HG03460 (cell line): ENCODE measurements around the gene CEMIP.

ENCODE experiments used
- ATAC-seq: cut with Tn5 transposase; IDR thresholded peaks from one replicate; pipeline ENCODE4 v1.9.1; 2021; ENCODE audit not compliant: unreplicated experiment

CEMIP gene

DNA sequence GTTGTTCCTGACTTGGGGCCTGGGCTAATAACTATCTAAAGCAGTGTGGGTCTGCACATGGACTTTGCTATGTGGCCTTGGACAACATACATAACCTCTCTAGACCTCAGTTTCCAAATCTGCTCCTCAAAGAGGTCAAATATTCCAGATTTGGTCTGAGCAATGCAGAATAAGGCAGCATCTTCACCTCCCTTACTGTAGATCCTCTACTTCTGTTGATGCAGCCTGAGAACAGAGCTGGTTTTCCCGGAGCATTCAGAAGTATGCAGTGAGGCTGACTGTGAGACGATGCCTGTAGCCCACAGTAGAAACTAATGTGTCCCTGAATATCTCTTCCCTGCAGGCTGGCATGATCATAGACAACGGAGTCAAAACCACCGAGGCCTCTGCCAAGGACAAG, 145.1 kb downstream of the CEMIP start:
- no peak for ATAC-seq

DNA sequence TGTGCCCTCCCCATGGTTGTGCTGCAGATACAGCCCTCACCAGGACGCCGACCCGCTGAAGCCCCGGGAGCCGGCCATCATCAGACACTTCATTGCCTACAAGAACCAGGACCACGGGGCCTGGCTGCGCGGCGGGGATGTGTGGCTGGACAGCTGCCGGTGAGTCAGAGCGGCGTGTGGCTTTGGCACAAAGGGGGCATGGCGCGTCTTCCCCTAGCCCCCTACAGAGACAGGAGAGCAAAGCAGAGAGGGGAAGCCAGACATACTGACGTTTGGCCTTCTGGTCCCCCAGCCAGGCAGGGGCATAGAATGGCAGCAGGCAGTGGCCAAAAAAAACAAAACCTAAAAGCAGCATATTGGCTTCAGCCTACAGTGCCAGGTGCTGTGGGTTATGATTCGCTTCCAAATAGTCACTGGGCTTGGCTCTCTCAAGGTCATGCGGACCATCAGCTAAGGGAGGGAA, 146.5 kb downstream of the CEMIP start:
- ATAC-seq, result no peak

DNA sequence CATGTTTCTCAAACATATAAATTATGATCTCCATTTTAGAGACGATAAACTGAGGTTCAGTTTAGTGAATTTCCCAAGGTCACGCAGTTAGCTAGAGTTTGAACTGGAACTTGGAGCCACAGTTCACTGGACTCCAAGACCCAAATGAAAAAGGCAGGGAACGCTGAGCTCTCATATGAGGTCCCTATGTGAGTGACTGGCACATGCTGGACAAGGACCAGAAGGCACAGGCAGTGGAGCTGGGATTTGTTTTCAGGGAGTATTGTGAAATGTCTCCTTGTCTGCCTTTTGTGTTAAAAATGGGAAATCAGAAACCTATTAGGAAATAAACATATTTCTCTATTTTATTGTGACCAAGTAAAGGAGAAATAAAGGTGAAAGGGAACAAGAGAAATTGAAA, 147.0 kb downstream of the CEMIP start:
- ATAC-seq, result no peak

DNA sequence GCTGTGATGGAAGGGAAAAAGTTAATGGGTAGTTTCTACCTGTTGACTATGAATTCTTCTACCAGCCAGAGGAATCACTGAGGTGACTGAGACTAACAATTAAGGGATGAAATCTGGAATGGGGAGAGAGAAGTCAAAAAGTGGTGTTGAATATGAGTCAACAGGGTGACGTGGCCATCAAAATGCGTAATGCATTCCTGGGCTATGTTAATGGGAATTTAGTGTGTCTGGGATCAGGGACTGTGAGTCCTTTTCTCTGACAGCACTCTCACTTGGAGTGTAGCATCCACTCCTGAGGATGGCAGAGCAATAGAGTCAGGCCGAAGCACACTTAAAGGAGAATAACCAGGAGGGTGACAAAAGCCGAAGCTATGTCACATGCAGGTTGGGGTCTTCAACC, 150.1 kb downstream of the CEMIP start:
- ATAC-seq, result no peak

DNA sequence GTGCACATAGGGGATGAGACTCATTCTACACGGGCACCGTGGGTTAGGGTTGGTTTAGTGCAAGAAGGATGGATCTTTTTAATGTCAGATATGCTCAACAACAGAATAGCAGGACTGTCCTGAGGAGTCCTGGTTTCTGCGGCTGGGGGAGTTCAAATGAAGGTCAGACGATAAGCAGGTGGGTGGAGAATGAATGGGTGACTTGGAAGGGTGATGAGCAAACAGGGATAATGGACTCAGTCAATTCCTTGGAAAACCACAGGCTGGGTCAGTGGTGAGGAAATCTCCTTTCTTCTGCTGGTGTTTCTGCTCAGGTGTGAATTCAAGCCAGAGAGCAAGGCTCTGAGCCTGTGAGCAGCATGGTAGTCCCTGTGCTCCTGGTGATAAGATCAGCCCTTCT, 150.5 kb downstream of the CEMIP start:
- no peak for ATAC-seq

DNA sequence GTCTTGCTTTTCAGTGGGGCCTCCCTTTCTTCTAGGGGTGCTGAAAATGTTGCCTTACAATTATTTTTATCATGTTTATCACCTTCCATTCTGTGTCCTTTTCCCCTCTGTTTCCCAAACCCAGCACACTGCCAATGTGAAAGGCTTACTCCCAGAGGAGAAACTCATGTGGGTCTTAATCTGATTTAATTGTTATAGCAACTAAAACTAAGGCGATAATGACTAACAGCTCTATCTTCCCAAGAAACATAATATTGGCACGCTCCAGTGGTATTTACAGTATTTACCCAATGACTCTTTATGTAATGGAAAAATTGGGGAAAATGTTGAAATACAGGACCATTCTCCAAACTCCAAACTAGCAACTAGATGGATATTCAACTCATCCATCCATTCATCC, 152.0 kb downstream of the CEMIP start:
- ATAC-seq, result no peak

DNA sequence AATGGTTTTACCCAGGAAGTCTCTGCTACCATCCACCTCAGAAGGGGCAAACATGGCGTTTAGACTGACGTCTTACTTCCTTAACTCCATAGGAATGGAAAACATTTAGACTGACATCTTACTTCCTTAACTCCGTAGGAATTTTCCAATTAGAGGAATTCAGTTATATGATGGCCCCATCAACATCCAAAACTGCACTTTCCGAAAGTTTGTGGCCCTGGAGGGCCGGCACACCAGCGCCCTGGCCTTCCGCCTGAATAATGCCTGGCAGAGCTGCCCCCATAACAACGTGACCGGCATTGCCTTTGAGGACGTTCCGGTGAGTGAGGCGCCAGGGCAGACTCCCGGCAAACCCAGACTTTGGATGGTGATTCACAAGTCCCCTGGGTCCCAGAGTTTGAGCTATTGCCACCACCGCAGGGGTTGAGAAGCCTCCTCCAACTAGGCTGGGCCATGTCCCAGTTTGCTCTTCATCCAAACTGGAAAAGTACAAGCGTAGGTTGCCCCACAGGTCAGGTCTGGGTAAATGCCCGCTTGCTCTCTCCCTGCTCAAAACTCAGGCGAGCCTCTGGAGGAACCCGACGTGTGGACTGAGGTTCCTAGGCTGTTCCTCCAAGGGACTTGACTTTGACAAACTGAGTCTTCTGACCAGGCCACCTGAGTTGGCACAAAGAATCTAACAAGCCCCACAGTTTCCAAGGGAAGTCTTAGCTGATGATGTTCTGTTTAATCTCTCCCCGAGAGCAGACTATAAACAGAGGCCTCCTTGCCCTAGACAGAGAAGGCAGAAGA, 152.7 kb downstream of the CEMIP start:
- no peak for ATAC-seq

DNA sequence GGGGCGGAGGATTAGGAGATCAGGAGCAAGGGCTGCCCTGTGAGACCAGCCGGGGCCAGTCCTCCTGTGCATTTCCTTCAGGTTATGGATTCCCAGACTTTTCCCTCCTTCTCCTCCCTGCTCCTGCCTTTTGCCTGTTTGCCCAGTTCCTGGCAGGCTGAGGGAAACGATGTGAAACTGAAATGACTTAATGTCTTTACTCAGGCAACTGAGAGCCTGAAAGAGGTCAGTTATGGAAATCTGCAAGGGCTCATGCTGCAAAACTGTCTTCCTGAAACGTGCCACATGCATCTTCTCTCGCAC, 153.3 kb downstream of the CEMIP start:
- no peak for ATAC-seq

DNA sequence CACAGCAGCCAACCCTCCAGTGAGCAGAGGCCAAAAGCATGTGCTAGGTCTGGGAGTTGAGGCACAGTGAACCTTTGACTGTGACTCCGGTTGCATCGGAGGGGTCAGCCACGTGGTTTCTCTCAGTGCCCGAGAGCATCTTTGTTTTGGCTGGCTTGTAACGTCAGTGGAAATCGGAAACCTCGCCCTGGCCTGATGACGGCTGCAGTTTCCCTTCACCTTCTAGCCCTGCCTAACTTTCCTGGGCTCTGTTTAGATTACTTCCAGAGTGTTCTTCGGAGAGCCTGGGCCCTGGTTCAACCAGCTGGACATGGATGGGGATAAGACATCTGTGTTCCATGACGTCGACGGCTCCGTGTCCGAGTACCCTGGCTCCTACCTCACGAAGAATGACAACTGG, 153.8 kb downstream of the CEMIP start:
- ATAC-seq, result no peak

DNA sequence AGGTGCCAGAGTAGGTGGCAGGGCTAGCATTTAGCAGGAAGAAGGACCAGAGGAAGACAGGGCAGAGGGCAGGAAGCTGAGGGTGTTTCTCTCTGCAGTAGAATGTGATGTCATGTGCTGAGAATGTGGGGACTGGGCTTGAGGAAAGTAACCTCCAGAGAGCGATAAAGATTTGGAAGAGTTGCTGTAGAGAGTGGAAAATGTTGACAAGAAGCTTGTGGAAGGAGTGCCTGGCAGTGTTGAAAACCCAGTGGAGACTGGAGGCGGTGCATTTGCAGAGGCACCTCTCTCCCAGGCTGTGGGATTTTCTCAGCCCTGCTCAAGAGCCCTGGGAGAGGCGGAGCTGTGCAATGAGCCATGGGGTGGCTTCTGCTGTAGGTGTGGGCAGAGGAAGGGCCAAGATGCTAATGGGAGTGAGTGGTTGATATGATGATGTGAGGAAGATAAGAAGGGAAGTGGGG, 155.6 kb downstream of the CEMIP start:
- no peak for ATAC-seq

DNA sequence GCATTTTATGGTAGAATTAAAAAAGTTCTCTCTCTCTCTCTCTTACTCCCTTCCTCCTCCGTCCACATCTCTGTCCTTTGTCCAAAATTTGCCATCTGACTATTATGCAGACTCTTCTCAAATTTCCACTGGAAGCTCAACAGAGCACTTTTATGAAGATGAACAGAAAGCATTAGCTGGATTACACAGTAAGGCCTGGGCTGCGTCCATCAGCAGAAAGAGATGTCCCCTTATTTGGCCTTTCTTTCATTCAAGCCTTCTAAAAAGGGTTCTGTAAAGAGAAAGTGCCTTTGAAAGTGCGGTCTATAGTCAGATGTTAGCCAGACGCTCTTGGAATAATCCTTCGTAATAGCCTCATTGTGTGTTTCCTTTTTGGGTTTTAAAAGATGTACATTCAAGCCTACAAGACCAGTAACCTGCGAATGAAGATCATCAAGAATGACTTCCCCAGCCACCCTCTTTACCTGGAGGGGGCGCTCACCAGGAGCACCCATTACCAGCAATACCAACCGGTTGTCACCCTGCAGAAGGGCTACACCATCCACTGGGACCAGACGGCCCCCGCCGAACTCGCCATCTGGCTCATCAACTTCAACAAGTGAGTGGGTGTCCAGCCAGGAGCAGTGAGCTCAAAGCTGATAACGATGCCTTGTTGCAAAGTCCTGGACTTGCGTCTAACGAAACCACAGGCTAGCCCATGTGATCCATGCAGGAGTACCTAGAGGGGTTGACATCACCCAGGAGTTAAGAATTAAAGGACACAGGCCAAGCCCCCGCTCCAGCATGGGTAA, 157.3 kb downstream of the CEMIP start:
- ATAC-seq, result no peak

DNA sequence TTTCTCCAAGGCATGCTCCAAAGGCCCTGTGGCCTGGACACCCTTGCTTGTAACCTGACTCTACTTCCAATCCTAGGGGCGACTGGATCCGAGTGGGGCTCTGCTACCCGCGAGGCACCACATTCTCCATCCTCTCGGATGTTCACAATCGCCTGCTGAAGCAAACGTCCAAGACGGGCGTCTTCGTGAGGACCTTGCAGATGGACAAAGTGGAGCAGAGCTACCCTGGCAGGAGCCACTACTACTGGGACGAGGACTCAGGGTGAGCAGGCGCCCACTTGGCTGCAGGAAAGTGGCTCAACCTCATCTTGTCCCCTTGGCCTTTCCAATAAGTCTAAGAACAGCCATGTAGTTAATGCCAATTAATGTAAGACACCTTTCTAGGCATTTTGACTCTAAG, 158.5 kb downstream of the CEMIP start:
- no peak for ATAC-seq

DNA sequence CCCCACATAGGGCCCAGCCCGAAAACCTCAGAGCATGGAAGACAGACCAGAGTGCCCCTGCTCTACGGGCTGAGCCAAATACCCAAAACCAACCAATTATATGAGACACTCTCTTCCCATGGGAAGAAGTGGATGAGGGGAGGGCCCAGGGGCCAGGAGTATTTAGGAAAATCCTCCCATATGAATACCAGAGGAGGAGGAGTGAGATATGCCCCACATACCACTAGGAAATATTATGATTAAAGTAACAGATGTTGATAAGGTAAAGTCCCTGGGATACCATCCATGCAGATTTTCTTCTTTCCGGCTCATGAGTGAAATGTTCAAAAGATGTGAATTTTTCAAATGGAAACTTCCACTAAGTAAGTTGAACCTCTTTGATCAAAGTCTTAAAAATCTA, 160.0 kb downstream of the CEMIP start:
- no peak for ATAC-seq

DNA sequence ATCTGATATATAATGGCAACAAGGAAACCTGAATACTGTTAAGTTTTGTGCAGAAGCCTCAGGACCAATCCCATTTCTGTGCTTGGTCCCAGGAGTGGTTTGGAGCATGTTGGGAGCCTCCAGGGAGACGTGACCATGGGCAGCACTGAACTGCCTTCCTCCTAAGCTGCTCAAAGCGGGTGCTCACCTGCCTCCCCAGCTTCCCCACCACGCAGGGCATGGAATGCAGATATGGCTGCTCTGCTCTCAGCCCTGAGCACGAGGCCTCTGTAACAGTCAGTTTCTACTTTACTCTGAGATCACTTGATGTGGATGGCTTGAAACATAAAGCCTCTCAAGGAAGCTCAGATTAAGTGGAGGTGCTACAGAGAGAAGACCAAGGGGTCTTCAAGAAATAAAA, 161.2 kb downstream of the CEMIP start:
- no peak for ATAC-seq

DNA sequence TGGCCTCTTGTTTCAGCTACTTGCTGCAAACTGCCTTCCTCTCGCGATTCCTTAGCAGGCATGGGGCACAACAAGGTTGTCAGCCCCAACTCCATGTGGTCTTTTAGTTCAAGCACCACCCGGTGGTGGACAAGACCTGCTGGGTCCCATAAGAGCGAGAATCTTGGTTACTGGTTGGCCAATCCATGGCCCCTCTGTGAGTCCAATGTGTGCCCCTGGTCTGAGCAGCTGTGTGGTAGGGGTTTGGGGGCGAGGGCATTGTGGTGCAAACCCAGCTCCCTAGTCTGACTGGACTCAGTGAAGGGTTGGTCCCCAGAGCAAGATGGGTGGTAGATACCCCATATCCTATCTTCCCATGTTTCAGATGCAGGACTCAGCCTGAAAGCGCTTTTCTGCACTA, 161.7 kb downstream of the CEMIP start:
- ATAC-seq, result no peak

DNA sequence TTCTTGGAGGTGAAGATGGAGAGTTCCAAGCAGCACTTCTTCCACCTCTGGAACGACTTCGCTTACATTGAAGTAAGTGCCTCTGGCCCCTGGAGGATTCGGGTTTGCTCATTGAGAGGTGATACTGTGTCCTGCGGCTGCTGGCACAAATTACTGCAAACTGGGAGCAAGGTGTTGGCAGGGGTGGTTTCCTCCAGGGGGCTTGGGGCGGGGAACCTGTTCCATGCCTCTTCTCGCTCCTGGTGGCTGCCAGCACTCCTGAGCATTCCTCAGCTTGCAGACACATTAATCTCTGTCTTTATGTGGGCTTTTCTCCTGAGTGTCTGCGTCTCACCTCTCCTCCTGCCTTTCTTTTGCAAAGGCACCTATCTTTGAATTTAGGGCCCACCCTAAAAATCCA, 163.1 kb downstream of the CEMIP start:
- no peak for ATAC-seq

DNA sequence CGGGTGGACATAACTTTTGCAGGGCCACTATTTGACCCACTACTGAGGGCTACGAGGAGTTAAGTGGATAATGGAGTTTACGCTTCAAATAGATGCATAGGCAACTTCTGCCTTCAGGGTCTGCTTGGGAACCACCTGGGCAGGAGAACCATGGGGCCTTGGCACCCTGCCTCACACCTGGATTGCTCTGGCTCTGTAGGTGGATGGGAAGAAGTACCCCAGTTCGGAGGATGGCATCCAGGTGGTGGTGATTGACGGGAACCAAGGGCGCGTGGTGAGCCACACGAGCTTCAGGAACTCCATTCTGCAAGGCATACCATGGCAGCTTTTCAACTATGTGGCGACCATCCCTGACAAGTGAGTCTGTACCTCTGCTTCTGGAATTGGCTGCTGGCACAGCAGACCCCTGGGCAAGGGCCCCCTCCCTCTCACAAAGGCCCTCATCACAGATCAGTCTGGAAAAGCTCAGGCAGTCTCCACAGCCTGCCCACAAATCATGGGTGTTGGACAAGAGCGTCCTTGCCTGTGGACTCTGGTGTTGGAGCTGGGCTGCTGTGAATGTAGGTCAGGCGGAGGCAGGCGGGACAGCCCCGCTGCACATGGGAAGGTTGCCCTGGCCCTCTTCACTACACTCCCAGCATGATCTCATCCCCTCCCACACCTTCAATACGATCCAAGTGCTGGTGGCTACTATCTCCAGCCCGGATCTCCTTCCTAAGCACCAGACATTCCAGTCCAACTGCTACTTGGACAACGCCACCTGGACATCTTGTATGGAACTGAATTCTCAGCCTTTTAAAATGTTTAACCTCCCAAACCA, 163.8 kb downstream of the CEMIP start:
- no peak for ATAC-seq

DNA sequence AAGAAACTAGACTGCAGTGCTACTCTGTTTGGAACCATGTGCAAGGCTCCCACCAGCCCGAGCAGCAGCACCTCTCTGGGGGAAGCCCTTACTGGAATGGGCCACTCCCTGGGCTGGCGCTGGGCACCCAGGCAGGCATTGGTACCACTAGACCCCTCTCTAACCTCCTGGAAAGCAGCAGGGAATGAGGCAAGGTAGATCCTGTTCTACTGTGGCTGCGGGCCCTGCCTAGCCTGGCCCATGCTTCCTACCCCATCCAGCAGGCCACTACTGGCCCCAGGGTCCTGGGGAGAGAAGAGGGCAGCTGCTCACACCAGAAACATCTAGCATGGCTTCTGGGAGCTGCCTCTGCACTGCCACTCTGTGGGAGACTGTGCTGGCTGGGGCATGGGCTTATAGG, 165.6 kb downstream of the CEMIP start:
- no peak for ATAC-seq

DNA sequence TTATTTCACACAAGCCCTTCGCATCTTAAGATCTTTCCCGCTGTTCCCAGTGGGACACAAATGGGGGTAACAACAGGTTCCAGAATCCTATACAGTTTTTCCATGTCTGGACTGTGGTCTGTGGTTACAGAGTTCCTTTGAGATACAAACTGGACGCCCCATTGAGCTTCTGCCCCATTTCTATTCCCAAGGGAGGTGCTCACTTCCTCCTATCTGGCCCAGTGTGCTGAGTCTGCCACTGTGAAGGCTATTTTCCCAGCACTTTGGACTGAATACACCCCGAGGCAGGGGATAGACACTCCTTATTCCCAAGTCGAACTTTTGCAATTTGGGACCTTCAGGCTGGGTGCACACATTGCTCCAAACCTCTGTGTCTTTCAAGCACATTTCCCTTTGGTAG, 166.4 kb downstream of the CEMIP start:
- ATAC-seq, result no peak

DNA sequence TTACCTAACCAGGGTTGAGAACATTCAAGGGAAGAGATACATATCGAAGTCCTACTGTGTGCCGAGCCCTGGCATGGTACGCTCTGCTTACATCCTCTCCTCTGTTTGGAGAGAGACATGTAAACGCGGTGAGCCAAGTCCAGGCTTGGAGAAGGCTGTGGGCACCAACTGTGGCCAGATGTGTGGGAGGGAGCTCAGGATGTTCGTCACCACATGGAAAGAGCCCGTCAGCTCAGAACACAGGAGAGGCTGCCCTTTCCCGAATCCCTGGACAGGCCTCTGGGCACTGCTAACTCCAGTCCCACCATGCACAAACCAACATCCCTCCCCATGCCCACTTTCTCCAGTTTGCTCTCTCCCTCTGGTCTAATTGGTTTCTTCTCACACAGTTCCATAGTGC, 167.4 kb downstream of the CEMIP start:
- no peak for ATAC-seq

DNA sequence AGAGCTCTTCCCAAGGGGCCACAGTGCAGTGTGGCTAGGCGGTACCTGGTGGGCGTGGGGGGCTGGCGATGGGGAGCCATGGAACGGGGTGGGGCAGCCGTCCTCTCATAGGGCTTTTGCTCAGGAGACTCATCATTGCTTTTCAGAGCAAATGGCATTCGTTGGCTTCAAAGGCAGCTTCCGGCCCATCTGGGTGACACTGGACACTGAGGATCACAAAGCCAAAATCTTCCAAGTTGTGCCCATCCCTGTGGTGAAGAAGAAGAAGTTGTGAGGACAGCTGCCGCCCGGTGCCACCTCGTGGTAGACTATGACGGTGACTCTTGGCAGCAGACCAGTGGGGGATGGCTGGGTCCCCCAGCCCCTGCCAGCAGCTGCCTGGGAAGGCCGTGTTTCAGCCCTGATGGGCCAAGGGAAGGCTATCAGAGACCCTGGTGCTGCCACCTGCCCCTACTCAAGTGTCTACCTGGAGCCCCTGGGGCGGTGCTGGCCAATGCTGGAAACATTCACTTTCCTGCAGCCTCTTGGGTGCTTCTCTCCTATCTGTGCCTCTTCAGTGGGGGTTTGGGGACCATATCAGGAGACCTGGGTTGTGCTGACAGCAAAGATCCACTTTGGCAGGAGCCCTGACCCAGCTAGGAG, 169.6 kb downstream of the CEMIP start:
- ATAC-seq, result no peak
